ENCODE measurements around the gene SLC5A2.

- no peak for TF ChIP-seq PAX5 (IDR thresholded peaks at IDR 0.05; ENCODE audit: insufficient read depth, low read length, severe bottlenecking)
- TF ChIP-seq TAF1 (IDR thresholded peaks at IDR 0.05; ENCODE audit: low read depth, low read length): no peak
Measured at GRCh38 chr16:31451681-31452351, 31.1 kb upstream of the SLC5A2 start.
